GM10248 (cell line): ENCODE data around the gene SH3RF1.
"Not testable (repeated sequence)": the region's sequence is repeated elsewhere in the genome, so short reads cannot be mapped to it uniquely, and the experiment has no call there.

Source experiments
- CTCF ChIA-PET: fragments of 300-600 bp; sonication (Branson Sonifier 250); formaldehyde crosslinking; extraction: SDS; loops from one replicate; lab custom pipeline; 2021; ENCODE audit warnings: antibody characterized with exemption; lab: Yijun Ruan, JAX
- POLR2A ChIA-PET: fragments of 350-650 bp; sonication (Branson Sonifier 250); formaldehyde crosslinking; extraction: SDS; loops from one replicate; lab custom pipeline; 2020; ENCODE audit warnings: antibody characterized with exemption; lab: Yijun Ruan, JAX
- DNase-seq: peaks from one replicate; pipeline ENCODE4 v3.0.0; 2012; ENCODE audit errors: extremely low spot score
- TF ChIP-seq, protein P1 (sequence below): IDR thresholded peaks from 2 replicates; pipeline ENCODE4 v1.5.1; 2012; ENCODE audit warnings: mild to moderate bottlenecking, low read depth; ENCODE audit errors: extremely low read depth, missing control alignments, control extremely low read depth

The SH3RF1 gene

DNA sequence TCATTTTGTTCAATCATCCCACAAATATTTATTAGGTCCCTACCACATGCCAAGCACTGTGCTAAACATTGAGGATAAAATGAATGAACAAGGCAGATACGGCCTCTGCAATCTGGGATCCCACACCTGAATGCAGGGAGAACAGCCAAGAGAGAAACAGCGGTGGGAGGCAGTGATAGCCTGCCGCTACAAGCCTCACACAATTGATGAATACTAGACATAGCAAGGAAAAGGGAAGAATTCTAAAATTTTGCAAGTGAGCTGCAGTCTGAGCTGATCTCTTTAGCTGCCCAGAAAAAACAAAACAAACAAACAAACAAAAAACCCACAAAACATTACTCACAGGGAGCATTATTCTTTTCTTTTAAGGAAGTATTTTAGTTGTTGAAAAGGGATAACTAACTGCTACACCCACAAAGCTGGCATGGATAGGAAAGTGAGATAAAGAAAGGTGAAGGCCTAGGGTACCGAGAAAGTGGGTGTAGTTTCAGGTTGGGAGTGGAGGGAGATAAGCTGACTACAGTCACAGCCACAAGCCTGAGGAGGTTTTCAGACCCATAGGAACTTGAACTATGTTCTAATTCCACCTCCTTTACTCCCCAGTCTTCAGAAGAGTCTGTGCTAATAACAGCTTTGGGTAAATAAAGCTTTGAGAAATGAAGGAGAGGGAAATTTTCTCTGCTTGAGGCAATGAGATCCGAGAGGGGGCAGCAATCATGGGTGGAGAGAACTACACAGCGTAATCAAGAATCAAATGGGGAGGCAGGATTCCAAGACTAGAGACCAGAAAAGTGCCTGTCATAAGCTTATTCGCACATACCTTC, 85.4 kb downstream of the SH3RF1 start:
- CTCF ChIA-PET, result interaction anchor here (0.8 to 1.3 kb wide), 2 partner anchors 8 to 15 kb away, joined by 3 read pairs; no protein-coding TSS in a partner anchor
- no peak for DNase-seq
- TF ChIP-seq, protein P1, sequence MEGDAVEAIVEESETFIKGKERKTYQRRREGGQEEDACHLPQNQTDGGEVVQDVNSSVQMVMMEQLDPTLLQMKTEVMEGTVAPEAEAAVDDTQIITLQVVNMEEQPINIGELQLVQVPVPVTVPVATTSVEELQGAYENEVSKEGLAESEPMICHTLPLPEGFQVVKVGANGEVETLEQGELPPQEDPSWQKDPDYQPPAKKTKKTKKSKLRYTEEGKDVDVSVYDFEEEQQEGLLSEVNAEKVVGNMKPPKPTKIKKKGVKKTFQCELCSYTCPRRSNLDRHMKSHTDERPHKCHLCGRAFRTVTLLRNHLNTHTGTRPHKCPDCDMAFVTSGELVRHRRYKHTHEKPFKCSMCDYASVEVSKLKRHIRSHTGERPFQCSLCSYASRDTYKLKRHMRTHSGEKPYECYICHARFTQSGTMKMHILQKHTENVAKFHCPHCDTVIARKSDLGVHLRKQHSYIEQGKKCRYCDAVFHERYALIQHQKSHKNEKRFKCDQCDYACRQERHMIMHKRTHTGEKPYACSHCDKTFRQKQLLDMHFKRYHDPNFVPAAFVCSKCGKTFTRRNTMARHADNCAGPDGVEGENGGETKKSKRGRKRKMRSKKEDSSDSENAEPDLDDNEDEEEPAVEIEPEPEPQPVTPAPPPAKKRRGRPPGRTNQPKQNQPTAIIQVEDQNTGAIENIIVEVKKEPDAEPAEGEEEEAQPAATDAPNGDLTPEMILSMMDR, result no peak
- POLR2A ChIA-PET, result no interaction called here

DNA sequence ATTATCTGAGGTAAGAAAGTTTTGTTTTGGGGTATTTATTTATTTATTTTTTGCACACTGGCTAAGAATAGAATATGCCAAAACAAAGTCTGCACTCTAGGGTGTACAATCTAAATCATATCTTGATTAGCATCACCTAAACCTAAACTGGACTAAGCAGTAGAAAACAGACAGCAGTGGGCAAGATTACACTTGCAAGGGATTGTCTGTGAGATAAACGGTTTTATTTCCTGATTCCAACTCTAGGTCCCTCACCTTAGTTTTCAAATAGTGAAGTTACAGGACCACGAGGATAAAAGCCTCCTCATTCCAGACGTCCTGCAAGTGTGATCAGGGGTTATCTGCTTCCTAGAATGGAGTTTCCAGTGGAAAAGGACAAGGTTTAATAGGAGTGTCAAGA, 86.1 kb downstream of the SH3RF1 start:
- CTCF ChIA-PET, result interaction anchor here (1.3 kb wide), 1 partner anchor 74 kb away, joined by 3 read pairs; no protein-coding TSS in a partner anchor
- TF ChIP-seq, protein P1, result no peak
- POLR2A ChIA-PET, result no interaction called here
- no peak for DNase-seq

DNA sequence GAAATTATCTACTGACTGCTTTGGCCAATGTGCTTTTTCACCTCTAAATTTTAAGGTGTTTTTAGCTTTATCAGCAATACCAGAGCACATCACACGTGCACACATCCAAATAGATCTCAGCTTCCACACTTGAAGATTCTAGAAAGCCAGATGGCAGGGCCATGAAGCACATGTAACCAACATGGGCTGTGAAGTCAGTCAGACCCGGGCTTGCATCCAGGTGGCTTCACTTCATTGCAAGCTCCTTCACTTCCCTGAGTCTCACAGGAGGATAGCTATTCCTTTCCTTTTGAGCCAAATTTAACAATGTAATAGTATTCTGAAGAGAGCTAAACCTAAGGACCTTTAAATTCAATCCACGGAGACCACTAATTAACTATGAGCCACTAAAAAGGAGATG, 86.5 kb downstream of the SH3RF1 start:
- no peak for DNase-seq
- TF ChIP-seq, protein P1, result no peak
- ChIA-PET POLR2A (no interaction called here), CTCF (interaction anchor here (1.0 to 1.3 kb wide), 2 partner anchors 9 to 74 kb away, joined by 3 read pairs; no protein-coding TSS in a partner anchor)

DNA sequence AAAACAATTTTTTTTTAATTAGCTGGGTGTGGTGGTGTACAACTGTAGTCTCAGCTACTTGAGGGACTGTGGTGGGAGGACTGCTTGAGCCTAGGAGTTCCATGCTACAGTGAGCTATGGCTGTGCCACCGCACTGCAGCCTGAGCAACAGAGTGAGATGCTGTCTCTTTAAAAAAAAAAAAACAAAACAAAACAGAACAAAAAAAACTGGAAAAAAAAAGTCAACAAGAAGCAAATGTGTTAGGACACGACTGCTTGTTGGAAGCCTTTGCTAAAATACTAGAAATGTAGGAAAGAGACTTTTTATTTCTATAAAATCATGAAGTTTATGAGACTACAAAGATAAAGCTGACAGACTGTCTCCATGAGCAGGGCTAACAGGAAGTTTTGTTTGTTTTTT, 87.2 kb downstream of the SH3RF1 start:
- no peak for DNase-seq
- CTCF ChIA-PET, result interaction anchor here (1.0 to 1.3 kb wide), 3 partner anchors 10 to 75 kb away, joined by 3 to 4 read pairs (median 3); no protein-coding TSS in a partner anchor
- TF ChIP-seq, protein P1, result no peak
- POLR2A ChIA-PET, result no interaction called here

DNA sequence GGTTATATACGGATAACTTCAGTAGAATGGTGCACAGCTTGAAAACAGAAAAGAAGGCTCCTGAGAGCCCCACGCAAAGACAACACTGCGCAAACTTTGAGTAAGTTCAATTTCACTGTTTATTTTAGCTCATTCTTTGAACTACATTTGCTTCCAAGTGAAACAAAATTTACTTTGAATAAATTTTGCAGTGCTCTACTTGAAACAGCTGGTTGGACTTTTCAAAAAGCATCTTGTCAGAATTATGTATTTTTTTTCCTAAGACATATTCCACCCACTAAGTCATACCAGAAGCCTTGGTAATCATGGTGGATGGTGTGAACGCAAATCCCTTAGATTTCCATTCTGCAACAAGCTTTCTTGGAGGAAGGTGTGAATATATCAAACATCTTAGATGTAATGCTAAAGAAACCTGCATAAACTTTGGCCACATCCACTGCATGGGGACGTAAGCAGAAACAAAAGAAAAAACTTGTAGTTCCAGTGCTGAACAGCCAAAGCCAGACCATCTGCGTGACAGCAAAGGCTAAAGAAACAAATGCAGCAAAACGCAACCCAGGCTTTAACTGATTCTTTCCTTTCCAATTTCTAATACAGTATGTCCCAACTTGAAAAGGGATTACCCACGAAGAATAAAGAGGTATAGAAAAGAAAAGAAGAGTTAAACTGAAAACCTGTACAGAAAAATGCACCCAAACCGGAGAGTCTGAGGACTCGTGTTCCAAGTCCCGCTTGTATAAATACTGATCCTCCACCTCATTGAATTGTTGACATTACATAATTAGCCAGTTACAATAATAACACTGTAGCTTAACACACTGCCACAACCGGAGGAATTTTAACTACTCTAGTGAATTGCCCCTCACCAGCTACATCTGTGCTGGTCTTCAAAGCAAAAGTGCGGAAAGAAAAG, 90.9 kb downstream of the SH3RF1 start:
- DNase-seq, result no peak

DNA sequence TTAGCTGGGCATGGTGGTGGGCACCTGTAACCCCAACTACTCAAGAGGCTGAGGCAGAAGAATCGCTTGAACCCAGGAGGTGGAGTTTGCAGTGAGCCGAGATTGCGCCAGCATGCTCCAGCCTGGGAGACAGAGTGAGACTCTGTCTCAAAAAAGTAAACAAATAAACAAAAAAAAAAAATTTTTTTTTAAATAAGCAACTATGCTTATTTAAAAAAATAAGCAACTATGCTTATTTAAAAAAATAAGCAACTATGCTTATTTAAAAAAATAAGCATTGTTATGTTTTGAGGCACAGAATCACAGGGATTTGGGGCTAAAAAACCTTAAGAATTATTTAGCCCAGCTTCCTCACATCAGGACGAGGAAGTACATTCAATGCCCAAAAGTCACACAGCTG, 92.7 kb downstream of the SH3RF1 start:
- CTCF ChIA-PET, DNase-seq, POLR2A ChIA-PET: not testable (repeated sequence)

More for the DNA sequence above, 90.9 kb downstream of the SH3RF1 start:
- CTCF ChIA-PET, result interaction anchor here (1.0 kb wide), 2 partner anchors 8 to 9 kb away, joined by 3 to 5 read pairs; no protein-coding TSS in a partner anchor
- TF ChIP-seq, protein P1, result no peak
- POLR2A ChIA-PET, result no interaction called here
